RPMI7951 (cell line): ENCODE results near the gene NHEJ1. TPM values are rescaled to one million over a fixed set of nuclear protein-coding genes. Genes with fewer than 3 reads are reported as not detected.

Experiments
- DNase-seq: peaks from one replicate; pipeline ENCODE4 v3.0.0-alpha.2; 2012; ENCODE audit warnings: low read depth
- total RNA-seq: library from RNA; depleted of rRNA; stranded (reverse); fragments of >200 nt; shearing (Covaris generic); gene quantifications from 2 replicates; pipeline ENCODE4 v1.2.3, GENCODE V29; 2014

The NHEJ1 gene
- total RNA-seq, 1 experiment from 2014 or later: 31.0 TPM

- DNase-seq: no peak
These were observed 21.9 kb upstream of the NHEJ1 start for GRCh38 chr2:219182331-219183150.

- no peak for DNase-seq
These were observed 20.9 kb upstream of the NHEJ1 start for GRCh38 chr2:219181531-219181930.

GRCh38 chr2:219180961-219181360, 20.3 kb upstream of the NHEJ1 start:
- DNase-seq: no peak

- no peak for DNase-seq
These were observed 19.2 kb upstream of the NHEJ1 start for GRCh38 chr2:219179601-219180465.

DNA sequence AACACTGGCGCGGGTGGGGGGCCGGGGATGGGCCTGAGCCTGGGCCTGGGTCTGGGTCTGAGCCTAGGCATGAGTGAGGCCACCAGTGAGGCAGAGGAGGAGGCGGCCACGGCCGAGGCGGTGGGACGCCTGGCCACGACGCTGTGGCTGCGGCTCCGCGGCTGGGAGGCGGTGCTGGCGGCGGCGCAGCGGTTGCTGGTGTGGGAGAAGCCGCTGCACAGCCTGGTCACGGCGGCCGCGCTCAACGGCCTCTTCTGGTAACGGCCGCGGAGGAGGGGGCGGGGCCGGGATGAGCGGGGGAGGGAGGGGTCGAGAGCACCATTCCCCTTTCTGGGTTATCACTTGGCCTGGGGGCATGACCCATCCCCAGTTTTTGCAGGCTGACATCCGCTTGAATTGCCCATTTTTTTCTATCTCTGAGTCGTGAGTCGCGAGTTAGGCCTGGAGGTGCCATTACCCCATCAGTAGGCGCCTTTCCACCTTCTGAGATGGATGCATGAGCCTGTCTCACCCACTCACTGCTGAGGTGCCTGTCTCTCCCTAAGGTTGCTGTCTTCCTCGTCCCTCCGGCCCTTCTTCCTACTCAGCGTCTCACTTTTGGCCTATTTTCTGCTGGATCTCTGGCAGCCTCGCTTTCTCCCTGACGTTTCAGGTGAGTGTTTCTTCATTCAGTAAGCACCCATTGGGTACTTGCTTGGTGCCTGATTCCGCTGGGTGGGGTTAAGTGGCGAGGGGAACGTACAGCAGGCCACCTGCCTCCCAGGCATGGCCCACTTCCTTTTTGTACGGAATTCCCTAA, 18.0 kb upstream of the NHEJ1 start:
- peak; percentile 47 for DNase-seq

DNA sequence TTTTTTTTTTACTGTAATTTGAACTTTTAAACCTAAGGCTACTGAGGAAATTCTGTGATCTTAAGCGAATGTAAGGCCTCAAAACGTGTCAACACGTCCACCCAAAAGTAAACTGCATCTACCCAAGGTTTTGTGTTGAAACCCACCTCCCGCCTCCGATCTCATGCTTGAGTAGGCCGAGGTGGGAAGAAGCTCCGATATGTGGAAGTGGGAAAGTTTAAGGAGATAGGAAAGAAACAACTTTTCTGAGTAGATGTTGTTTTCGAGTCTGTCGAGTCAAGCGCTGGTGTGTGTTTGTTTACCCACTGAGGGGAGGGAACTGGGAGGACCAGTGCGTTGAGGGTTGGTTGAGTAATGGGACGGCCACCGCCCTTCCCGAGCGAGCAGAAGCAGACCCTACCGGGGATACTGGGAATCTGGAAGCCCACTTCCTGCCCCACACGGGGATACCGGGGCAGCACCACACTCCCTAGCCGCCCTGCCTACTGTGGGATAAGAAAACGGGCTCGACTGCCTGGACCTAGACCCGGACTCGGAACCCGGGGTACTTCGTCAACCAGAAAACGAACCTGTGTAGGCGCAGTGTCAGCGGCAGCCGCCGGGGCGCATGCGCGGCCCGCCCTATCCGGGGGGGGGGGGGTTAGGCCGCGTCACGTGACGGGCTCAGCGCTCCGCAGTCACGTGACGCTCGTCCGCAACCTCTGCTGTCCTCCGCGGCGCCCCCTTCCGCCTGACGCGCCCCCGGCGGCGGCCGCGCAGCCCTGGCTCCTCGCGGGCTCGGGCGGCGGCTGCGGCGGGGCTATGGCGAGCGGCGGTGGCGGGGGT, 17.1 kb upstream of the NHEJ1 start, which contains the start of gene RETREG2:
Gene RETREG2 (plus strand): TSS at position 724 of the 825 bp plus-strand sequence. CDS start 78 bp downstream, at position 802.
- peak; percentile 87 for DNase-seq

DNA sequence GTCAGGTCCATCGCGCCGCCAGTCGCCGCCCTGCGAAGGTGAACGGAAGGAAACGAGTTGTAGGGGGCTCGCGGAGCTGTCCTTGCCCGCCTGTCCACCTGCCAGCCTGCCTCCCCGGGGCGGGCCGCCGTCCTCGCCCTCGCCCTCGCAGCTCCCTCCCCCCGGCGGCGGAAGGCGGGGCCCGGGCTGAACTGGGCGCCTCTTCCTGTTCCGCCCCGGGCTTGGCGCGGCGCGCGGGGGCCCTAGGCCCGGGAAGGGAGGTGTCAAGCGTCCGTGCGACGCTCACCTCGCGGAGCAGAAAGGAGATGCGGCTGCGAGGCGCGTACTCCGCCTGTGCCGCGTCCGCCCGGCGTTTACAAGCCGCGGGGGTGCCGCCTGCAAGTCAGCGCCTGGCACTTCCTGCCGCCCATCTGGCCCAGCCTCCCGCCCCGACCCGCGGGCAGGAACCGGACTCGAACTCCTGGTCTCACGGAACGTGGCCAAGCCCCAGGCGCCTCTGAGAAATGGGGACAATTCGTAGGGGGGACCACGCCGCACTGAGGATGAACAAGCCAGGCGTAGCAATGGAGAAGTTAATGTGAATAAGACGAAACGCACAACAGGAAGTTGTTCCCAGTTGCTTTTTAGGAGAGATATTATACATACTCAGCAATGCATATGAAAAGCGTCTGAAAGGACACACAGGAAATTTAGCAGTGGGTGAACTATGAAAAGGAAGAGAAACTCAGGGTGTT, 16.4 kb upstream of the NHEJ1 start, which contains the start of gene CNPPD1:
Gene CNPPD1 (minus strand): TSS at position 108 of the 734 bp plus-strand sequence. CDS start 97 bp downstream, at position 11.
- peak; percentile 90 for DNase-seq

DNA sequence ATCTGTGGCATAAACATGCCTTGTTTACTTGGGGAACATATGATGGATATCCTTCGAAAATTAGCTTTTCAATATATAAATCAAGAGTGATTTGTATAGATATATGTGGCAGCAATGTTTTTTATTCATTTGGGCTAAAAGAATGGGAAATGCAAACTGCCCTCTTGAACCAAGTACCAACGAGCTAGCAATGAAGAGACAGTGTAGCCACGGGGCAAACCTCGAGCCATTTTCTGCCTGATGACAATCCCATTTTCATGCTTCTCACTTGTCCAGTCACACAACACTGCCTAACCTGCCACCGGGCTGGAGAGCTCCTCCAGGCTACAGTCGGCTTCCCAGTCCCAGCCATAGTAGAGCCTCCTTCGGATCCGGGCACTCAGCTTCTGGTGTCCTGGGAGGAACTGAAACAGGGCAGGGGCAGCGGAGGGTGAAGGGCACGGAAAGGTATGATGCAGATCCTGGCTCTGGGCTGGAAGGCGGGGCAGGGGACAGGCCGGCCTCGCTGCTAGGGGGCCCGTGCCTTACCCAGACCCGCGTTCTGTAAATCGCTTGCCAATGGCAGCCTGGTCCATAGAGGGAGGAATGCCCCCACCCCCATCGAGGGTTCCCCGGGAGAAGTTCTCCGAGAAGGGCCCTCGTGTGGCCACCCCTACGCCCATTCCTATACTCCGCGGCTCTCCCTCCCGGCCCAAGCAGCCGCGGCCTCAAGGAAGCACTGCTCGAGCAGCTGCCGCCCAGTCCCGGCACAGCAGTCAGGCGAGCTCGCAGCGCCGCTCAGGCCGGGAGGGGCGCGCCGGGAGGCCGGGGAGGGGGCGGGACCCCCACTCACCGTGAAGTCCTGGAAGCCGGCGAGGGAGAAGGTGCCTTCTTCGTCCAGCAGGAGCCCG, 15.6 kb upstream of the NHEJ1 start:
- DNase-seq: peak; percentile 42

- DNase-seq: no peak
These were observed 14.9 kb upstream of the NHEJ1 start for GRCh38 chr2:219175486-219175885.

DNA sequence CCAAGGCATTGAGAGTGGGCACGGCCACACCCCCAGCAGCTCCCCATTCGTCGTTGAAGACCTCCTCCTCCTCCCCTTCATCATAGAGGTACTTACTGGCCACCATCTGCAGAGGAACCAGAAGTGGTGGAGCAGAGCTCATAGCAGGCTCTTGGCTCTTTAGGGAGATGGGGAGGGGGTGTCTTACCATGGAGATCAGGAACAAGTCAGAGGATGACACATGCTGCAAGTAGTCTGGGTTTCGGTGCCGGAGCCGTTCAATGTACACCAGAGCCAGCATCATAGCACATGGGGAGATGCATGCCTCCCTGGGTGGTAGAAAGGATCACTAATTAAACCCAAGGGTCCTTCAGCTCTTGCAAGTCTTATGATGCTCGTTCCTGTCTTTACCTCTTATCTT, 14.2 kb upstream of the NHEJ1 start:
- no peak for DNase-seq

GRCh38 chr2:219174146-219174545, 13.5 kb upstream of the NHEJ1 start:
- no peak for DNase-seq

DNA sequence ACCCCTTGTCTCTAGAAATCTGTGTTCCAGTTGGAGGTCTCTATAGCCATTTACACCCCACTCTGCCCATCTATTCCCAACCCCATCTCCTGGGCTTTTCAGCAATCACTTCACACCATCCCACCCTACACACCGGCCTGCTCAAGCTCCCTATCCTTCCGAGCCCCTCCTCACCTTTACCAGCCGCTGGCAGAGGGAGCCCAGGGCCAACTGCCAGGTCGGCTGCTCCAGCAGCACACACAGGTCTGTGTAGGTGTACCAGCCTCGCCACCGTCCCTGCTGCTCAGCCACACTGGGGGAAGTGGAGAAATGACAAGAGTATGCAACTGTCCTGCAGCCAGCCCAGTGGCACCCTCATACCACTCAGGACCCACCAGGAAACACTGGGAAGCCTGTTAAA, 12.6 kb upstream of the NHEJ1 start:
- no peak for DNase-seq

GRCh38 chr2:219172231-219173154, 11.9 kb upstream of the NHEJ1 start:
- DNase-seq: no peak

DNA sequence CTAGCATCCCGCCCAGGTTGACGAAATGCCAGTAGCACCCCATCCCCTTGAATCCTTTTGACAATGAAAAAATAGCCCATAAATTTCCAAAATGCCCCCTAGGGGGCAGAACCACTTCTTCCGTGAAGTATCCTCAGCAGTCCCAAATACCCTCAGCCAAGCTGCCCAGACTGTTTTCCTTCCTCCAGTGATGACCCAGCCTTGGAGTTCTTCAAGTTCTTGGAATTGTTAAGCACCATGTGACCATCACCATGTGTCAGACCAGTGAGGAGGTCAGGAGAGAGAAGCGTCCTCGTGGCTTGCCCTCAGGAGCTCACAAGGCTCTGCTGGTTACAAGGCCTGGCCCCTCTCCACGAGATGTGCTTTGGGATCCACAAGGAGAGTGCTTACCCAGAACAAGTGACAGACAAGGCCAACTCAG, 10.6 kb upstream of the NHEJ1 start:
- DNase-seq: peak; percentile 73

DNA sequence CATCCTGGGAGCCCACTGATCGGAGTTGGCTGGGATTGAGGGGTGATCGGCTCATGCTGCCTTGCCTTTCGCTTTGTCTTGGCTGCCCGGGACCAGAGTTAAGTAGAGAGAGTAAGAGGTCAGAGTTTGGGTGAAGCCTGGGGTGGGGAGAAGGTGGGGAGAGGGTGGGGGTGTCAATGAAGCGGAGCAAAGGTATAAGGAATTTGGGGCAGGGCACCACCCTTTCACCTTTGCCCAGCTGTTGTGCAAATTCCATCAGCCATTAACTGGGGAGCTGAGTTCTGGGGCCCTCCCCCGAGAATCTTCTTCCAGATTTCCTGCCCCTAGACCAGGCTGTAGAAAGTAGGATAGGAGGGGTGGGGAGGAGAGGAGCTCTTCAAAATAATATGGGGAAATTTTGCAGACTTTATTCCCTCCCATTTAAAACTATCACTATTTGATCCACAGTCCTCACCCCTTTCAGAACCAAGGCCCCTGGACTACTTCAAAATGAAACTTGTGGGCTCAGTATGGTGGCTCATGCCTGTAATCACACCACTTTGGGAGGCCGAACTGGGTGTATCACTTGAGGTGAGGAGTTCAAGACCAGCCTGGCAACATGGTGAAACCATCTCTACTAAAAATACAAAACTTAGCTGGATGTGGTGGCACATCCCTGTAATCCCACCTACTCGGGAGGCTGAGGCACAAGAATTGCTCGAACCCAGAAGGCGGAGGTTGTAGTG, 9.5 kb upstream of the NHEJ1 start, which contains the start of gene SLC23A3:
Gene SLC23A3 (minus strand): TSS at position 100 of the 725 bp plus-strand sequence. CDS start 45 bp downstream, at position 55.
- no peak for DNase-seq

- DNase-seq: no peak
These were observed 8.3 kb upstream of the NHEJ1 start for GRCh38 chr2:219168932-219169331.

GRCh38 chr2:219168526-219168925, 7.9 kb upstream of the NHEJ1 start:
- peak; percentile 31 for DNase-seq
